ENCODE results near the gene ABCA8.
"Not testable (repeated sequence)": the region's sequence is repeated elsewhere in the genome, so short reads cannot be mapped to it uniquely, and the experiment has no call there.

ABCA8 gene

GRCh38 chr17:68824185-68824584 lies 131.0 kb downstream of the ABCA8 start:
- DNase-seq = not testable (repeated sequence)

- no peak for DNase-seq
Observed at GRCh38 chr17:68822719-68823289, 132.4 kb downstream of the ABCA8 start.

DNA sequence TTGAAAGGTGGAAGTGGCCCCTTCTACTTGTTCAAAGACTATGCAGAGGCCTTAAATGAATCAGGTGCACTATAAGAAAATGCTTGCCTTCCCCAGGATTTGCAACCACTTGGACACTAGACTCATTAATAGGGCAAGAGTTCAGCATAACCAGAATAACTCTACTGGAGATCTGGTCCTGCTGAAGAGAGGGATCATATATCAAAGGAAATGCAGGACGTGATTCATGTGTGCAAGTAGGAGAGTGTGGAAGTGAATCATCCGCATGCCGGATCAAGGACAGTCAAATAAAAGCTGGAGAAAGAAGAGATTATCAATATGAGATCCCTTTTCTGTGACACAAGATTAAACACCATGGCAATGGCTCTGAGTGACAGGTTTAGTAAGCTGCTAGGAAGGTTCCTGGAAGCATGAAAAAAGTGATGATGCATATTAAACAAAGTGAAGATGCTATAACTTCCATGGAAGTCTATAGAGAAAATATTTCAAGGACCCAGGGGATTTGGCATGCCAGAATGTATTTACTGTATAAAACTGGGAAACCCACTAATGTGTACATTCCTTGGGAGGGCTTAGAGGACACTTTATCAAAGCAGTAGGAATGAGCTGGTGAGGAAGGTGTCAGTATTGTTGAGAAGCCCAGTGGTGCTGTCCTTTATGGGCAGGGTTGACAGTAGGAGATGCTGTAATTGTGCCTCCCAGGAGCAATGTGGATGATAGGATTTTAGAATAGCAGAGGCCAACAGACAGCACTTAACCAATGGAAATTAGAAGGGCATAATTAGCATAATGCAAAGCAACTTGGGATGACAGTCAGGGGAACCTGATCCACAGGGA lies 133.1 kb downstream of the ABCA8 start:
- no peak for DNase-seq

DNA sequence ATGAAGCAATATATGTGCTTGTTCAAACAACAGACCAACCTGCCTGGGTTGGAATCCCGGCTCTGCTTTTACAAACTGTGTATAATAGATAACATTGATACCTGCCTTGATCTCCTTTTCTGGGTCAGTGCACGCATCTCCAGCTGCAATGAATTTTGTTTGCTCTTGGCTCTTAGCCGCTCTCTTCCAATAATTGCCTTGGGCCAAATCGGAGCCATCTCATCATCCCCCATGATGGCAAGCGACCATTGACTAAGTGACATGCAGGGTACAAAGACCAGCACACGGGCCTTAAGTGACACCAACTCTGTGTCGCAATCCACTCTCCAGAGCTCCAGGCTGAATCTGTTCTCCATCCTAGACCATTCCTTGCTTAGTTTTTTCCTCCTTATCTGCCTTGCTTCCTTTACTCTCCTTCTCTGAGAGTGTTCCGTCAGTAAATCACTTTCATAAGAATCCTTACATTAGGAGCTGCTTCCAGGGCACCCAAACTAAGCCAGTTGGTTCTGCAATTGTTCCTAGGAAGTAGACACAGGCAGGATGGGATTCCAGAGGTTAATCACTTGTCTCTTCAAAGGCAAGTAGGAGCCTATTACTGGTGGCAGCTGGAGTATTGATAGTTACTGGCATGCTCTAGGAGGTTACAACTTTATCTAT lies 134.2 kb downstream of the ABCA8 start:
- DNase-seq = no peak

DNA sequence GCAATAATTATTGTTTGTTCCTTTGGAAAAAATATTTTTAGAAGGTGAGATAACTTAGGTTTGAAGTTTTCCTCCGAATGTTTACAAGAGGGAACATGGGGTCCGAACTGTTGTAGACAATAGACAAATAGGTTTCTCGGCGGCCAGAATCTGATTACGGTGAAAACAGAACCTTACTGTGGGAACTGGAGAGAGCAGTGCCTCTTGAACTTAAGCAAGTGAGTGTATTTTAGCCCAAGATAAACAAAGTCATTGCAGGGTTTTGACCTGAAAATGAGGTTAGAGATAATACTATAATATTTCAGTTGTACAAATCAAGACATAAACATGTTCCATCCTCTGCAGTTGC lies 134.7 kb downstream of the ABCA8 start:
- DNase-seq = no peak

- no peak for DNase-seq
Observed at GRCh38 chr17:68819465-68819864, 135.7 kb downstream of the ABCA8 start.
